PC-3 (cell line): ENCODE measurements around the gene FANCC.

Experiments used
- EZH2 ChIP-seq: fragments of 300-600 bp; sonication (generic); IDR thresholded peaks from one replicate; pipeline ENCODE4 v1.6.1; 2017; ENCODE audit warnings: antibody characterized with exemption, mild to moderate bottlenecking, low read length; ENCODE audit not compliant: unreplicated experiment
- EZH2phosphoT487 ChIP-seq: fragments of 300-600 bp; sonication (generic); IDR thresholded peaks from 2 replicates; pipeline ENCODE4 v1.6.1; 2018; ENCODE audit warnings: mild to moderate bottlenecking, antibody characterized with exemption, low read length, borderline replicate concordance
- TF ChIP-seq, protein P1 (sequence below): fragments of 300-600 bp; sonication (generic); conservative IDR thresholded peaks from 2 replicates; pipeline ENCODE4 v1.5.1; 2017; ENCODE audit warnings: antibody characterized with exemption, low read depth, mild to moderate bottlenecking, low read length

DNA sequence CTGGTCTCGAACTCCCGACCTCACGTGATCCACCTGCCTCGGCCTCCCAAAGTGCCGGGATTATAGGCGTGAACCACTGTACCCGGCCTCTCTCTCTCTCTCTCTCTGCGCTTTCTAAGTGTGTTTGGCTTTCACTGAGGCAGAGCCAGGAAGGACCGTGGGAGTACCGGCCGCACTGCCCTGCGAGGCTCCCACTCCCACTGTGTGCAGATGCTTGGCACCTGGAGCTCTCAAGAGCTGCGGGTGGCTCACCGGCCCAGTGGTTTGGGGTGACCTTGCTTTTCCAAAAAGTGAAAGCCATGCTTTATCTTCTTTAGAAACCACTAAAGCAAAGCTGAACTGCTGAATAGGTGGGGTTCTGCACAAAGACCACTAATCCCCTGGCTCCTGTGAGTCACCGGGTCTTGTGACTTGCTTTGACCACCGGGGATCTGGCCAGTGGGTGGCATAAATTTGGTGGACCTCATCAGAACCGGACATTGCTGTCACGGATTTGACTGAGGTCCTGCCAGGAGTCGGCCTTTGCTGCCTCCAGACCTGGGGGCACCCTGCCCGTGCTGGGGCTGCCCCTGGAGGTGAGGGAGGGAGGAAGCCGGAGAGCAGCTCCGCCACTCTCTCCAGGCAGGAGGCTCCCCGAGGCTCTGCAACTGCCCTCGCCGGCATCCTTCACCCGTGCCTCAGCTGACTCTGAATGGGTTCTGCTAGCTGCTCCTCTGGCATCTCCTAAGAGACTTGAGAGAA lies 228.9 kb downstream of the FANCC start:
- TF ChIP-seq EZH2phosphoT487 (no peak), EZH2 (no peak)
- TF ChIP-seq, protein P1, sequence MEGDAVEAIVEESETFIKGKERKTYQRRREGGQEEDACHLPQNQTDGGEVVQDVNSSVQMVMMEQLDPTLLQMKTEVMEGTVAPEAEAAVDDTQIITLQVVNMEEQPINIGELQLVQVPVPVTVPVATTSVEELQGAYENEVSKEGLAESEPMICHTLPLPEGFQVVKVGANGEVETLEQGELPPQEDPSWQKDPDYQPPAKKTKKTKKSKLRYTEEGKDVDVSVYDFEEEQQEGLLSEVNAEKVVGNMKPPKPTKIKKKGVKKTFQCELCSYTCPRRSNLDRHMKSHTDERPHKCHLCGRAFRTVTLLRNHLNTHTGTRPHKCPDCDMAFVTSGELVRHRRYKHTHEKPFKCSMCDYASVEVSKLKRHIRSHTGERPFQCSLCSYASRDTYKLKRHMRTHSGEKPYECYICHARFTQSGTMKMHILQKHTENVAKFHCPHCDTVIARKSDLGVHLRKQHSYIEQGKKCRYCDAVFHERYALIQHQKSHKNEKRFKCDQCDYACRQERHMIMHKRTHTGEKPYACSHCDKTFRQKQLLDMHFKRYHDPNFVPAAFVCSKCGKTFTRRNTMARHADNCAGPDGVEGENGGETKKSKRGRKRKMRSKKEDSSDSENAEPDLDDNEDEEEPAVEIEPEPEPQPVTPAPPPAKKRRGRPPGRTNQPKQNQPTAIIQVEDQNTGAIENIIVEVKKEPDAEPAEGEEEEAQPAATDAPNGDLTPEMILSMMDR = no peak
